Lower leg skin (tissue), 3 donors: ENCODE data around the gene CDC42SE1.

Experiments
- POLR2A ChIP-seq, 2 donors: fragments of 450-650 bp; IDR thresholded peaks; one replicate each; pipeline ENCODE4 v1.6.1; 2016 to 2017; ENCODE audit warnings: antibody characterized with exemption in 2 of 2, mild to moderate bottlenecking in 1 of 2, moderate library complexity in 1 of 2
- TF ChIP-seq, protein P1 (sequence below), 3 donors: fragments of 450-650 bp; IDR thresholded peaks; one replicate each; pipeline ENCODE4 v1.5.1; 2016; ENCODE audit warnings: antibody characterized with exemption in 3 of 3, mild to moderate bottlenecking in 3 of 3, moderate library complexity in 2 of 3

DNA sequence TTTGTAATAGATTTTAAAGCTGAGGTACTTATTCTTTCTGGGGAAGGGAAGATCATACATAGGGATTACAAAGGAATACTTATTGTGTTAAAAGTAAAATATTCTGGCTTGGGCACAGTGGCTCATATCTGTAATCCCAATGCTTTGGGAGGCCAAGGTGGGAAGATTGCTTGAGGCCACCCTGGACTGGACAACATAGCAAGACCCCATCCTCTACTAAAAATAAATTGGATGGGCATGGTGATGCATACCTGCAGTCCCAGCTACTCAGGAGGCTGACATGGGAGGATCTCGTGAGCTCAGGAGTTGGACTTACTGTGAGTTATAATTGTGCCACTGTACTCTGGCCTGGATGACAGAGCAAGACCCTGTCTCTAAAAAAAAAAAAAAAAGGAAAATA, 38.7 kb upstream of the CDC42SE1 start:
- TF ChIP-seq, protein P1, sequence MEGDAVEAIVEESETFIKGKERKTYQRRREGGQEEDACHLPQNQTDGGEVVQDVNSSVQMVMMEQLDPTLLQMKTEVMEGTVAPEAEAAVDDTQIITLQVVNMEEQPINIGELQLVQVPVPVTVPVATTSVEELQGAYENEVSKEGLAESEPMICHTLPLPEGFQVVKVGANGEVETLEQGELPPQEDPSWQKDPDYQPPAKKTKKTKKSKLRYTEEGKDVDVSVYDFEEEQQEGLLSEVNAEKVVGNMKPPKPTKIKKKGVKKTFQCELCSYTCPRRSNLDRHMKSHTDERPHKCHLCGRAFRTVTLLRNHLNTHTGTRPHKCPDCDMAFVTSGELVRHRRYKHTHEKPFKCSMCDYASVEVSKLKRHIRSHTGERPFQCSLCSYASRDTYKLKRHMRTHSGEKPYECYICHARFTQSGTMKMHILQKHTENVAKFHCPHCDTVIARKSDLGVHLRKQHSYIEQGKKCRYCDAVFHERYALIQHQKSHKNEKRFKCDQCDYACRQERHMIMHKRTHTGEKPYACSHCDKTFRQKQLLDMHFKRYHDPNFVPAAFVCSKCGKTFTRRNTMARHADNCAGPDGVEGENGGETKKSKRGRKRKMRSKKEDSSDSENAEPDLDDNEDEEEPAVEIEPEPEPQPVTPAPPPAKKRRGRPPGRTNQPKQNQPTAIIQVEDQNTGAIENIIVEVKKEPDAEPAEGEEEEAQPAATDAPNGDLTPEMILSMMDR (IDR thresholded peaks at IDR 0.05): no peak
- TF ChIP-seq POLR2A (IDR thresholded peaks at IDR 0.05): no peak
